GM19240 (cell line): ENCODE measurements around the gene DLG2.
"Not testable (repeated sequence)": the region's sequence is repeated elsewhere in the genome, so short reads cannot be mapped to it uniquely, and the experiment has no call there.

Experiments used
- DNase-seq: peaks from one replicate; pipeline ENCODE4 v3.0.0; 2011; ENCODE audit warnings: low spot score; ENCODE audit not compliant: insufficient read length

The DLG2 gene

DNA sequence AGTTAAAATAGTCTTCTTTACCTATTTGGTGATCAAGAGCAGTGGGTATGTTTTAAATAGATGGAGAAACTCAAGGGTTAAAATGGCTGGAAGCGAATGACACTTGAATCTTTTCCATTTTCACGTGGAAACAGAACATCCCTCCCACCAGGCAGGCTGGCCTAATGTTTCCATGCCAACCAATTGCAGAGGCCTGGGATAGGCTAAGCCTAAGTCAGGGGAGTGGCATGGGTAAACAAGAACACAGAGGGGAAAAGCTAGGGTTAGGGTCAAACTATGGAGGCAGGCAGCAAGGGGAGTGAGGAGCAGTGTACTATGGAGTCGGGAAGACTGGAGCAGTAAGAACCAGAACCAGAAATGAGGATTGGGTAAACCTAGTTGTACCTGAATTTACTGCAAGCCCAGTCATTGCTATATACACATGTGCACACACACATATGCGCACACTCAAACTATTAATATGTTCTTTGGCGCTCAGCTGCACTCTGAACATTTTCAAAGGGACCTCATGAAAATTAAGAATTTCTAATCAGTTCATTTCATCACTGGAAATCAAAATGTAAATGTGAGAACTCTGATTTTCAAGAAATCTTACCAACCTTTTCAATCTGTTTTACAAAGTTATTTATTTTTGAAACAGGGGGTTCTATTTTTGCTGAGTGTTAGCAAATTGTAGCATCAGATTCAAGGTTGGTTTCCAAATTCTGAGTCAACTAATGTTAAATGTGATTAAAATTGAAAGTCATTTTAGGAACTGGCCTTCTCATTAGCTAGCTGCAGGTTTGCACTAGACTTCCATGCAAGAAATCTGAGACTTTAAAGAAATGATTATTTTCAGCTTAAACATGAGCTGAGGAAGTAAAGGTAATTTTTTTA lies 2014.0 kb downstream of the DLG2 start:
- DNase-seq = peak; percentile 23

- no peak for DNase-seq
Measured at GRCh38 chr11:83611600-83611999, 2015.5 kb downstream of the DLG2 start.

DNA sequence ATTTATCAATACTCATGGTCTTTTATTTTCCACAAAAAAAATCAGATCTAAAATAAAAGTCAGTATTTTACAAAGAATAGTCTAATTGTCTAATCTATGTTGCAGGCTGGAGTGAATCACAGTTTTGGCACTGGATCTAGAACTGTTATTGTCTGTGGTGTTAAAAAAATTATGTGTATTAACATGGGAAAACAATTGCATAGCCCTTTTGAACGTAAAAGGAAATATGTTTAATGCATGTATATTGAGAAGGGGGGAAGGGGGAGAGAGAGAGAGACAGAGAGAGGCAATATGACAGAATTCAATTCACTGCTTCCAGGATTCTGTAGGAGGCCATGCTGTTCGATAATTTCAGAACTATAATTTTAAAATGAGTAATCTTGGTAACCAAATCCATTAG lies 2016.1 kb downstream of the DLG2 start:
- DNase-seq = no peak

DNA sequence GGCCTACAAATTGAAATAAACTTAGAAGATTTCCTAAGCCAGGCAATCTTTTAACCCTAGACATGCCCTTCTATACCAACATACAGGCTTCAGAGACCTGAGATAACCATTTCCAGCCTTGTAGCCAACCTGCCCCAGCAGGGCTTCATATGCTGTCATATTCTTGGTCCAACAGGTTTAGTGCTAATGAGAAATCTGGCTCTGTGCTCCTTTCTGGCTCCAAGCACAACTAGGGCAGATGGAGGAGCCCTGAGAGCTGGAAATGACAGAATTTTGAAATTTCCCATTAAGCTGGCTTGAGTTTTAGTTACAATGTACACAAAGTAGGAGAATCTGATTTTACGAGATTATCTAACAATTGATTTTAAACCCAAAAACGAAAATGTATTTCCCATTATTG lies 2018.0 kb downstream of the DLG2 start:
- DNase-seq = no peak

DNA sequence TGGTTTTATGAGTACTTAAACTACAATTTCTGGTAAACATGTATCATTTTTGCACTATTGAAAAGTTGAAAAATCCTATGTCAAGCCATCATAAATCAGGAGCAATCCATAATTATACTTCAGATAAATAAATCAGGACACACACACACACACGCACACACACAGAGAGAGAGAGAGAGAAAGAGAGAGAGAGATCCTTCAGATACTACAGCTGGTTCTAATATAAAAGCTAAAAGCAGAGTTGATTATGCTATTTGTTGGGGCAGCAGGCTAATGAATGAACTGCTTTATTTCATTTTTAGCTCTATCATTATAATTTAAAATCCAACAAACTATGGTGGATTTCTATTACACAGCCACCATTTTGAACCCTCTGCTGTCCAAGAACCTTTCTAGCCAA lies 2018.6 kb downstream of the DLG2 start:
- no peak for DNase-seq

DNA sequence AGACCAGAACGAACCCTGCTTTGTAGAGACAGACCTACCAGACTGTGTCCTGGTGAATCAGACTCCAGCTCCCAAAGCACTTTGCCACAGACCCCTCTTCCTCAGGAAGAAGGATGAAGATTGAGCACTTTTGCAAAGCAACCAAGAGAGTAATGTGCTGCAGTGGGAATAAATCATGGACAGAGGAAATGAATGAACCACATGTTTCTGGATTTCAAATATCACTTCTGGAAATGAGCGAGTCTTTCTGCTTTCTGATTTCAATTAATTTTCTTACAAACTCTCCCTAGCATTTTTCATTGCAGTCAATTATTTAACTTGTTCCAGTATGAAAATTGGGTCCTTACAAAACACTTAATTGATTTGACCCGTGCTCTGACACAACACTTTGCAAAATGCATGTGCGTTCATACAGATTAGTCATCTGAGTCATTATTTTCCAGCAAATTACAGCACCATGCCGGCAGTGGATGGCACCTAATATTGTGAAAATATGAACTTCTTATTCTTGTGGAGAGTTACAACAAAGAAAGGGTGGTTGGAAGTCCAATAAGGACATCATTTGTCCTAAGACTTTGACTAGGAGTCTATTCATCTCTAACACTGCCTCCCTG lies 2025.1 kb downstream of the DLG2 start:
- no peak for DNase-seq

- DNase-seq = no peak
Measured at GRCh38 chr11:83601201-83601913, 2025.8 kb downstream of the DLG2 start.

DNA sequence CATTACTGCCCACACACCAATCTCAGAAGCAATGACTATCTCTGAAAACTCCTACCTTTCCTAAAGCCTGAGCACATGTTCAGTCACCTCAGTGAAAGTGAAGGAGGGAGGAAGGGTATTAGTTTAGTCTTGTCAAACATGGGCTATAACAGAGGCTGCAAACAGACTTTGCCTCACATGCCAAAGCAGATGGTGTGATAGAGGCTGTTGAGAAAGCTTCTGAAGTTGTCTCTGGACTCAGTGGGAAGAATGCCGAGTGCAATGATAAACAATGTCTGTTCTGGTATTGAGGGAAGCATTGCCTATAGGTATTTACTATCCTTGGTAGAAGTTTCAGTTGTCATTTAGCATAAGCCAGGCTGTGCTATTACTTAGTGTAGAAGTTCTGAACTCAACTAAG lies 2026.5 kb downstream of the DLG2 start:
- DNase-seq = no peak

DNA sequence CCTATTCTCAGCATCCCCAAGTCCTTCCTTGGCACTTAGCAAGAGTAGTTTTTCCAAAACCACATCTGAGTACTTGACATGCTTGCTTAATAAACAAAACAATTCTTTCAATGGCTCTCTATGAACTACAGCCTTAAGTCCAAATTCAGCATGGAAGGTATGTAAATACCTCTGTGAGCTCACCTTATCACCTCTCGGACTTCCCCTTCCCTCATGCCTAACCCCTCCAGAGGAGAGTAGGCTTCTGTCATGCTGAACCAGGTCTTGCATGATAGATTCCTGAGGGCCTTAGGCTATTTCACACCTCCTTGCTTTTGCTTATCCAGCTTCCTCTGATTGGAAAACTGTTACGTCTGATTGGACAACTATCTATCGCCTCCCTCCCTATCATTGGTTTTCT lies 2028.1 kb downstream of the DLG2 start:
- no peak for DNase-seq

DNA sequence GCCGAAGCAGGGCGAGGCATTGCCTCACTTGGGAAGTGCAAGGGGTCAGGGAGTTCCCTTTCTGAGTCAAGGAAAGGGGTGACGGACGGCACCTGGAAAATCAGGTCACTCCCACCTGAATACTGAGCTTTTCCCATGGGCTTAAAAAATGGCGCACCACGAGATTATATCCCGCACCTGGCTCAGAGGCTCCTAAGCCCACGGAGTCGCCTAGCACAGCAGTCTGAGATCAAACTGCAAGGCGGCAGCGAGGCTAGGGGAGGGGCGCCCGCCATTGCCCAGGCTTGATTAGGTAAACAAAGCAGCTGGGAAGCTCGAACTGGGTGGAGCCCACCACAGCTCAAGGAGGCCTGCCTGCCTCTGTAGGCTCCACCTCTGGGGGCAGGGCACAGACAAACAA lies 2039.3 kb downstream of the DLG2 start:
- not testable (repeated sequence) for DNase-seq

GRCh38 chr11:83583757-83584366 lies 2043.3 kb downstream of the DLG2 start:
- peak; percentile 4 for DNase-seq

DNA sequence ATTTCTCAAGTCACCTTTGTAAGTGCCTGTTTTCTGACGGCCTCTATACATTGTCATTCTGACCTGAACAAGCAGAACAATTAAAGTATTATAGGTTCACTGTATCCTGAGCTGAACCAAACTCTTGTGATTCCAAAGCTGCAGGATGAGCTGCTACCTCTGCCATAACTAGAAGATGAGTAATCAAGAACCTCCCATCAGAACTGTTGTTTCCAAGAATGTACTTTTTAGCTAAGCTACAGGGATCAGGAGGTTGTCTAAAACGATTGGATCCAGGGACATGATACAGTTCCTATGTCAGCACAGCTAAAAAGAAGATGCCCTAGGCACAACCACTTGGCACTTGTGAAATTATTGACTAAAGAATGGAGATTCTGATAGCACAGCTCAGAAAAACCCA lies 2052.6 kb downstream of the DLG2 start:
- DNase-seq = no peak

GRCh38 chr11:83572581-83573496 lies 2054.3 kb downstream of the DLG2 start:
- DNase-seq = no peak

- no peak for DNase-seq
Measured at GRCh38 chr11:83571302-83571701, 2055.8 kb downstream of the DLG2 start.

GRCh38 chr11:83569134-83569805 lies 2057.9 kb downstream of the DLG2 start:
- no peak for DNase-seq

DNA sequence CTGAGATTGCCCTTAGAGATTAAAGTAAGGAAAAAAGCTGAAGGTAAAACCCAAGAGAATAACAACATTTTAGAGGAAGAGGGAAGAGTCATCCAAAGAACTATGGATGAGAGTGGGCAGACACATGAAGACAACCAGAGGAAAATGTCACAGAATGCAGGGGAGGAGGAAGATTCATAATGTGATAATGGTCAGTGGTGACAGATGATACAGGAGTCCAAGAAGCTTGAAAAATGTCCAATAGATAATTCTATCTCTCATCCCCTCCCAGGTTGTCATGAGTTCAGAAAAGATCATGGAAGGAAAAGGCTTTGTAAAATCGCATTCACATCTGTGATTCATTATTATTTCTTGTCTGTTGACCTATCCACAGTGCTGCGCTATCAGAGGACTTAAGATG lies 2058.6 kb downstream of the DLG2 start:
- no peak for DNase-seq

GRCh38 chr11:83566950-83567349 lies 2060.2 kb downstream of the DLG2 start:
- DNase-seq = no peak

DNA sequence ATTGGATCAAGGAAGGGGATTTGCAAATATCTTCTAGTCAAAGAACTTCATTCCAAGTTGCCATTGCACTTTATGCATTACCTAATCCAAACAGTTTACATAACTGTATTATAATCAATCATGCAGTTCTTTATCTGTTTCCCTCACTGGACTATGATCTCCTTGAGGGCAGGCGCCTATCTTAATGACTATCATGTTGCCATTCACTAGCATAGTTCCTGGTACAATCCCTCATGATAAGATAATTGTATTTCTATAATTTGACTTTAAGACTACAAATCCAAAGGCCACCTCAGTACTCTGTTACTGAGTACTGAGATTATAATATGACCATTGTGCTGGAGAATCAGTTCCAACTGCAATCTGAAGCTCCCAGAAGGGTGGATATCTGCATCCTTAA lies 2062.3 kb downstream of the DLG2 start:
- DNase-seq = no peak

GRCh38 chr11:83558281-83558680 lies 2068.9 kb downstream of the DLG2 start:
- no peak for DNase-seq

DNA sequence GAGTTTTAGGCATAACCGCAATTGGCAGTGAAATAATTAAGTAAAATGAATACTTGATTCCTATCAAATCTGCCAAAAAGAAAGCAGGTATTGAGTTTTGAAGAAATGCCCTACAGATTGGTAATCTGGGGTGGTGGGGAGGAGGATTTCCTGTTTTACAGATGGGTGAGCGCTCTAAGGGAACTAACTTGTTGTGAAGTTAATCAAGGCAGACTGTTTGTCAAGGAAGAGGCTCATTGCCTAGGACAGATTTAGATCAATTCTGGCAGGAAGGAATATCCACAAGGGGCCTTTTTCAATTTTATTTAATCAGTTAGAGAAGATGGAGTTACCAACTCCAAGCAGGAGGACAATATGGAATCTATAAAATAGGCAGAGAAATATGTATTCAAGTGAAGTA lies 2069.5 kb downstream of the DLG2 start:
- no peak for DNase-seq
